ENCODE results near the gene SNTB2.
"Not testable (repeated sequence)": the region's sequence is repeated elsewhere in the genome, so short reads cannot be mapped to it uniquely, and the experiment has no call there.

SNTB2 gene

DNA sequence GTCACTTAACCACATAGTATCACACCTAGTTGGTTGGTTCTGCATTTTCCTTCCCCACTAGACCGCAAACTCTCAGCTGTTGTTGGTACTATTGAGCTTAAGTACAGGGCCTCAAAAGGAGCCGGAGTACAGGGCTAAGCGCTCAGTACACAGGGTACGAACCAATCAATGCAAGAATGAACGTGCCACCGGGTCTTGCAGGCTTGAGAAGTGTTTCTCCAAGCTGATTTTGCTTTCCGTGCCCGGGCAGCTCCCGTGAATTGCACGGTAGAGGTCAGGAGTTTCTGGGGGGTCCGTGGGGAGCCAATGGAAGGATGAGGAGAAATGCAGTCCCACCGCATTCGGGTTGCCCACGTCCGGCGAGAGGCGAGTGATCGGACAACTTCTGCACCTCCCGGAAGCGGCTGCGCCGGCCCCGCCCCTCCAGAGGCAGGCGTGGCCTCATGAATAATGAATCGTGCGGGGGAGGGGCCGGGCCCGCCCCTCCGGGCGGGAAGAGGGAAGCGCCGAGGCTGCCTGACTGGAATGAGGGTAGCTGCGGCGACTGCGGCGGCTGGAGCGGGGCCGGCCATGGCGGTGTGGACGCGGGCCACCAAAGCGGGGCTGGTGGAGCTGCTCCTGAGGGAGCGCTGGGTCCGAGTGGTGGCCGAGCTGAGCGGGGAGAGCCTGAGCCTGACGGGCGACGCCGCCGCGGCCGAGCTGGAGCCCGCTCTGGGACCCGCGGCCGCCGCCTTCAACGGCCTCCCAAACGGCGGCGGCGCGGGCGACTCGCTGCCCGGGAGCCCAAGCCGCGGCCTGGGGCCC, at the start of gene SNTB2:
Gene SNTB2 (plus strand): TSS at position 523 of the 804 bp plus-strand sequence. CDS start 3 bp downstream, at position 526.
- in situ Hi-C loops (cut with MboI; ENCODE audit: low sequenced_read_pairs) = no loop called here

DNA sequence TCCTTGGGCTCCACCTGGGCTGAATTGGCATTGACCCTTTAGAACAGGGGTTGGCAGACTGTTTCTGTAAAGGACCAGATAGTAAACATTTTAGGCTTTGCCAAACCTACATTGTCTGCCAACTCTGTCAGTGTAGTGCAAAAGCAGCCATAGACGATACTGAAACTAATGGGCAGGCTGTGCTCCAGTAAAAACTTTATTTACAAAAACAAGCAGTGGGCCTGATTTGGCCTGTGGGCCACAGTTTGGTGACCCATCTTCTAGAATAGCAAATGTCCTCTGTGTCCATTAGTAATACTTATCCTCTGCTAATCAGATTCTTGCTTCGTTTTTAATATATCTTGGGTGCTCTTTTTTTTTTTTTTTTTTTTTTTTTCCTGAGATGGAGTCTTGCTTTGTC, 48.4 kb upstream of the SNTB2 start:
- in situ Hi-C loops (cut with MboI; ENCODE audit: low sequenced_read_pairs) = no loop called here

DNA sequence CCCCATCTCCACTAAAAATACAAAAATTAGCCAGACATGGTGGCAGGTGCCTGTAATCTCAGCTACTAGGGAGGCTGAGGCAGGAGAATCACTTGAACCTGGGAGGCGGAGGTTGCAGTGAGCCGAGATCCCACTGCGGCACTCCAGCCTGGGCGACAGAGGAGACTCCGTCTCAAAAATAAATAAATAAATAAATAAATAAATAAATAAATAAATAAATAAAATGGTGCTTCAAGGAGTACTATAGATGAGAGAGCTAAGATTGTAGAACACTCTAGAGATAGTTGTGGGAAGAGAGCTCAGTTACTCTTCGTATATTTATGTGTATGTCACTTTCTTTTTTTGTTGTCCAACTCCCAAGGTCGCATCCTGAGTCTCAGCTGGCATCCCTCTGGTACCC, 47.5 kb upstream of the SNTB2 start:
- in situ Hi-C loops (cut with MboI; ENCODE audit: low sequenced_read_pairs) = not testable (repeated sequence)

DNA sequence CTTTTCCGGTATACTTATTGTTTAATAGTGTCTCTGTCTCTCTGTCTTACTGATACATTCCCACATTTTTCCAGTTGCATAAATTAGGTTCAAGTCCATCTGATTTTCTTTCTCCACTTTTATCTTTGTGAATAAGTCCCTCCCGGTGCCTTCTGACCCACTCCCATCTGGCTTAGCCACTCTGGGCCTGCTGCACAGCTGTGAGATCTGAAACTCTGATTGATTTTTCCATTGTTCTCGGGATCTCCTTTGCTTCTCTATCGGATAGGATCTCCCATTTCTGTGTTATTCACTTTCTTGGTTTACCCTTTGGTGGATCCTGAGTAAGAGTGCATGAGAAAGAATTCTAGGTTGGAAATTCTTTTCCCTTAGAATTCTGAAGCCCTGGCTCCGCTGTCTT, 46.0 kb upstream of the SNTB2 start:
- in situ Hi-C loops (cut with MboI; ENCODE audit: low sequenced_read_pairs) = no loop called here

DNA sequence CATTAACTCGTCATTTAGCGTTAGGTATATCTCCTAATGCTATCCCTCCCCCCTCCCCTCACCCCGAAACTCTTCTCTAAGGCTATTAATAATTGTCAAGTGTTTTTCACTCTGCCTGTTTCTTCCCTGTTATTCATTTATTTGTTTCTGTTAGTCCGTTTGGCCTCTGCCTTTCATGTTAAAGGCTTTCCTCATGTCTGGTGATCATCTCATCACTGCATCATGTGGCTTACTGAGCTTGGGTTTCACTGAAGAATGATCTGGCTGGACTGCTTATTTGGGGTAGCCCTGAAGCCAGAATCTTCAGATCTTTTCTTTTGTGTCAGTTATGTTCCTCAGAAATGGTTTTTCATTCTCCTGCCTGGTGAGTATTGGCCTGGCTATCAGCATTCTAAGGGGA, 45.0 kb upstream of the SNTB2 start:
- in situ Hi-C loops (cut with MboI; ENCODE audit: low sequenced_read_pairs) = no loop called here

DNA sequence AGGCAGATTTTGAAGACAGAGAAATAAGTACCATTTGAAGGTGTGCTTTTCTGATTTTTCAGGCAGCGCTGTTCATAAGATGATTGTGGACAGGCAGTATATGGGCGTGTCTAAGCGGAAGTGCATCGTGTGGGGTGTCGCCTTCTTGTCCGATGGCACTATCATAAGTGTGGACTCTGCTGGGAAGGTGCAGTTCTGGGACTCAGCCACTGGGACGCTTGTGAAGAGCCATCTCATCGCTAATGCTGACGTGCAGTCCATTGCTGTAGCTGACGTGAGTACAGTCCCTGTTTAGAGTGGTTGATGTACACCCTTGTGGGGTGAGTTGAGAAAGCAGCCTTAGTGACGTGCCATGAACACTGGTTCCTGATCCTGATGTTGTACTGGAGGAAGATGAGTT, 43.8 kb upstream of the SNTB2 start:
- in situ Hi-C loops (cut with MboI; ENCODE audit: low sequenced_read_pairs) = no loop called here

DNA sequence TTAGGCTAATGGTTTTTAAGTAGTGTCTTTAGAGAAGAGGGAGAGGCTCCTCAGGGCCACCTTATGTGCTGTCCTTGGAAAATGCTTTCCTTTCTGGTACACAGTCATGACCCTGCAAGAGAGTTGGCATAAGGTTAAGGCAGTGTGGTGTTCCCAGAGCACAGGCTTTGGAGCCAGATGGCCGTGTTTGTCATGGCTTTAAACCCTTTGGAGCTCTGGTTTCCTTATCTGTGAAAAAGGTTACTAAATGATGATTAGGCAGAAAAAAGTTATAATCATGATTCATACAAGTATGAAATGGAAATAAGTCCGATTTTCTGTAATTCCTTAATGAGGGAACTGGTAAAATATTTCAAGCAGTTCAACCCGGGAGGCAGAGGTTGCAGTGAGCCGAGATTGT, 41.3 kb upstream of the SNTB2 start:
- in situ Hi-C loops (cut with MboI; ENCODE audit: low sequenced_read_pairs) = no loop called here

DNA sequence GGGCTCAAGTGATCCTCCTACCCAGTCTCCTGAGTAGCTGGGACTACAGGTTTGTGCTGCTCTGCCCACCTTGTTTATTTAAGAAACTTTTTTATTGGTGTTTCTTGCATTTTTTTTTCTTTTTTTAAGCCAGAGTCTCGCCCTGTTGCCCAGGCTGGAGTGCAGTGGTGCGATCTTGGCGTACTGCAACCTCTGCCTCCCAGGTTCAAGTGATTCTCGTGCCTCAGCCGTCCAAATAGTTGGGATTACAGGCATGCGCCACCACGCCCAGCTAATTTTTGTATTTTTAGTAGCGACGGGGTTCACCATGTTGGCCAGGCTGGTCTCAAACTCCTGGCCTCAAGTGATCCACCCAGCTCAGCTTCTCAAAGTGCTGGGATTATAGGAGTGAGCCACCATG, 37.3 kb upstream of the SNTB2 start:
- in situ Hi-C loops (cut with MboI; ENCODE audit: low sequenced_read_pairs) = loop anchor here (10.0 kb wide), 1 partner anchor 135 kb away; no protein-coding TSS in a partner anchor

DNA sequence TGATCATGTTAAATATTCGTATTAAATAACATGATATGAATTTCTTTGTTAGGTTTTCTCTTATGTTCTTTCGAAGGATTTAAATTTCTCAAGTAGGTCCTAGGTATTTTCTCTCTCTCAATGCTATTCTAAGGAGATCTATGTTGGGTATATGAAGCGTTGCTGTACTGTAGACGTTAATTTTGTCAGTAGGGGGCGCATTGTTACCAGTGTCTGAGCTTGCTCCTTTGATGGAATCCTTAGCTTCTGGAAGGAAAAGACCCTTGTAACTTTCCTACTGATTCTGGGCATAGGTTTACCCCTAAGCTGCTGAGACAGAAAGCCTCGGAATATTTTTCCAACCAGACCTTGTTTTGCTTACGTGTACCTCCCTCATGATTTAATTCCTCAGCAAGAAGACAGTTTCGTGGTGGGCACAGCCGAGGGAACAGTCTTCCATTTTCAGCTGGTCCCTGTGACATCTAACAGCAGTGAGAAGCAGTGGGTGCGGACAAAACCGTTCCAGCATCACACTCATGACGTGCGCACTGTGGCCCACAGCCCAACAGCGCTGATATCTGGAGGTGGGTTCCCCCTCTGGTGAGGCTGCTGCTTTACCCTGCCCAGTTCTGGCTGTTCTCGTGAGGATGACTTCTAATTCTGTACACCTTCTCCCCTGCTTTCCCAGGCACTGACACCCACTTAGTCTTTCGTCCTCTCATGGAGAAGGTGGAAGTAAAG, 36.7 kb upstream of the SNTB2 start:
- in situ Hi-C loops (cut with MboI; ENCODE audit: low sequenced_read_pairs) = loop anchor here (10.0 kb wide), 1 partner anchor 134 kb away; no protein-coding TSS in a partner anchor

DNA sequence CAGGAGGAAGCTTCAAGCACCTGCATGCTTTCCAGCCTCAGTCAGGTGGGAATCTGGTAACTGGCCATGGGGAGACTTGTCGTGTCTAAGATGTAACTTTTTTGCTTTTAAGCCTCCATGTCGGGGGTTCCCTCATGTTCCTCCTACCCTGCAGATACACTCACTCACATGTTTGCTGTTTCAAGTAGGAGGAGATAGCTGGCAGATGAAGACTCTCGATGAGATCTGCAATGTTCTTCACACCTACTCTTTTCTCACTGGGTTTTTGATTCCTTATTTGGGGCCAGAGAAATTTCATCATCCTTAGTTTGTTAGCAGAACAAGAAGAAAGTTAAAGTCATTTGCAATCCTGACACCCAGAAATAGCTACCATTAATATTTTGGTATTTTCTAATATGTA, 29.8 kb upstream of the SNTB2 start:
- in situ Hi-C loops (cut with MboI; ENCODE audit: low sequenced_read_pairs) = loop anchor here (10.0 kb wide), 1 partner anchor 128 kb away; no protein-coding TSS in a partner anchor

DNA sequence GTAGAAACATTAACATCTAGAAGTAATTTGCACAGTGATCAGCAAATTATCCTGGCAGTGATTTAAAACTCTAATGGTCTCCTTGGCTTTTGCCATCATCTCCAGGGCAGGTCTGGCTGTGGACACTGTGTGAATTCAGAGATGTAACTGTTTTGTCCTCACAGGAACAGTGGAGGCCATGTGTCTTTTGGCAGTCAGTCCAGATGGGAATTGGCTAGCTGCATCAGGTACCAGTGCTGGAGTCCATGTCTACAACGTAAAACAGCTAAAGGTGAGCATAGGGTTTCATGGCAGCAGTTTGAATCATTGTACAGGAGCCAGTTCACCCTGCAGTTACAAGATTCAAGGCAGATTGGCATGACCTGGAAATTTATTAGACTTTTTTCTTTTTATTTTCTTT, 26.8 kb upstream of the SNTB2 start:
- in situ Hi-C loops (cut with MboI; ENCODE audit: low sequenced_read_pairs) = no loop called here

DNA sequence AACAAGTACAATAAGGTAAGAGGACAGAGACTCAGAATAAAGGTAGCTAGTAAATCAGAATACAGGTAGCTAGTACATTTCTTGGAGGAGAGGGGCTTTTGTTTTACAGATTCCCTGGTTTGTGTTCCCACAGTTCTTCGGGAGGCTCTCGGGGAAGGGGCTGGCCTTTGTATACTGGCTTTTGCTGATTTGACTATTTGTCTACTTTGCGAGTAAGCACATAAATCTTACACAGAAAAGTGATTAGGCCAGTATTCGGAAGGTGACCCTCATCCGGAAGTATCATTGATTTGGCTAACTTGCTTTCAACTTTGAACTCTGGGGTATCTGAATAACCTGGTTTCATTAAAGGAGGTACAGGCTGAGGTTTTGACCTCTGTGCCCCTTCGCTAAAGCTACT, 21.4 kb upstream of the SNTB2 start:
- in situ Hi-C loops (cut with MboI; ENCODE audit: low sequenced_read_pairs) = no loop called here

DNA sequence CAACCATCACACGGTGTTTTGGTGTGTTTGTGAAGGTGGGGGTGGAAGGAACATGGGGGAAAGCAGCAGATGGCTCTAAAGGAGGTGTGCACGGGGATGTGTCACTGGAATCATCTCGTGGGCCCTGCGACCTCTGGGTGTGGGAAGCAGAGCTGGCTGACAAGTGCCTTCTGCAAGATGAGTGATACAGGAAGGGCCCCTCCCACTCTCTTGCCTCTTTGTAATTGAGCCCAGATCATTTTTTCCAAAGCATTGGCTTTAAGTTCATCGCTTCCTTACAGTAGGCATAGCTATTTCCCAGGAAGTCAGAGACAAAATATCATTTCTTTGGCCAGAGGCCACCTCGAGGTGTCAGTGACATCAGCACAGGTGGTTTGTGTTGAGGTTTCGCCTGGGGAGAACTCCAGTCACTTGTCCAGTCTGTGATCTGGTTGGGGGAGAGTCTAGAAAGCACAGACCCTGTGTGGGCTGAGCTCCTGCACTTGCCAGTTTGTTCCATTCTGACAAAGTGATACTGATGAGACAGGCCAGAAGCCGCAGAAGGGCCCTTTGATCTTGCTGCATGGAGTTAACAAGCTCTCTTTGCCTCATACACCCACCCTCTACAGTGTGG, 20.6 kb upstream of the SNTB2 start:
- in situ Hi-C loops (cut with MboI; ENCODE audit: low sequenced_read_pairs) = no loop called here

DNA sequence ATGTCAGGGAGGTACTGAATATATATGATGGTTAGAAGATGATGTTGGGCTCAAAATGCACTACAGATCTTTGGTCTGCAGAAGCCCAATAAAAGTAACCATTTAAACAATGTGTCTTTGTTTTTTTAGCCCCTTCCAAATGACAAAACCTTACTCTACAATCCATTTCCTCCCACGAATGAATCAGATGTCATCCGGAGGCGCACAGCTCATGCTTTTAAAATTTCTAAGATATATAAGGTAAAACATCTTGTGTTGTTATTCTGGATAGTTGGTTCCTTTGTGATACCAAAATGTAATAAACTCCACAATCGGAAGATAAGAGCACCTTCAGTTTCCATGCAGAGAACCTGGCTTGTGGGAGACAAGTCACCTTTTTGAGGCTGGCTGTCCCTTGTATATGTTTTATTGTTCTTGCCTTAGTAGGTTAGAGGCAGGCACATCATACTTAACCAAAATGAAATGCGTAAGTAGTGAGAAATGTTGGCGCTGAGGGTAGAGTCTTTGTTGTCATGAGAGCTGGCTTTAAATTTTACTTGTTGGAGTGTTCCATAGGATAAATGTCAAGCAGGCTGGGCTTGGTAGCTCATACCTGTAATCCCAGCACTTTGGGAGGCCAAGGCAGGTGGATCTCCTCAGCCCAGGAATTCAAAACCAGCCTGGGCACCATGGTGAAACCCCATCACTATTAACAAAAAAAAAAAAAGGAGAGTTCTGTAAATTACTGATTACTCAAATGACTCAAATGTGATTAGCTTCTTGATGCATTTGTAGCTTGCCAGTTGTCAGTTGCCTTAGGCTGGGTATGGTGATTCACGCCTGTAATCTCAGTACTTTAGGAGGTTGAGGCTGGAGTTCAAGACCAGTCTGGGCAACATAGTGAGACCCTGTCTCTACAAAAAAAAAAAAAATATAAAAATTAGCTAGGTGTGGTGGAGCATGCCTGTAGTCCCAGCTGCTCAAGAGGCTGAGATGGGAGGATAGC, 19.7 kb upstream of the SNTB2 start:
- in situ Hi-C loops (cut with MboI; ENCODE audit: low sequenced_read_pairs) = no loop called here

DNA sequence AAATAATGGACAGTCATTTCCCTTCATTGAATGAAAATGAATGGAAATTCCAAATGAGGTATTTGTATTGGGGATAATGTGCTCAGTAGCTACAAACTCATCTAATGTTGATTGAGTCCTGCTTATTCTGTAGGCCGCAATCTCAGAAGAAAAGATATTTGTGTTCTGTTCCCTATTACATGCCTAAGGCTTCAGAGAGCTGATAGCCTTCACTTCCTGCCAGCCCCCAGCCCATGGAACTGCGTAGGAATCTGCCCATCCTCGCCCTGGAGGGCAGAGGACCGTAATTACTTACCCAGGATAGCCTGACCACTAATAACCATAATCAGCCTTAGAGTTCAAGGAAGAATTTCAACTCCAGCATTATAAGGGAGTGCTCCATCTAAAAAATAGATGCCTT, 17.9 kb upstream of the SNTB2 start:
- in situ Hi-C loops (cut with MboI; ENCODE audit: low sequenced_read_pairs) = no loop called here

DNA sequence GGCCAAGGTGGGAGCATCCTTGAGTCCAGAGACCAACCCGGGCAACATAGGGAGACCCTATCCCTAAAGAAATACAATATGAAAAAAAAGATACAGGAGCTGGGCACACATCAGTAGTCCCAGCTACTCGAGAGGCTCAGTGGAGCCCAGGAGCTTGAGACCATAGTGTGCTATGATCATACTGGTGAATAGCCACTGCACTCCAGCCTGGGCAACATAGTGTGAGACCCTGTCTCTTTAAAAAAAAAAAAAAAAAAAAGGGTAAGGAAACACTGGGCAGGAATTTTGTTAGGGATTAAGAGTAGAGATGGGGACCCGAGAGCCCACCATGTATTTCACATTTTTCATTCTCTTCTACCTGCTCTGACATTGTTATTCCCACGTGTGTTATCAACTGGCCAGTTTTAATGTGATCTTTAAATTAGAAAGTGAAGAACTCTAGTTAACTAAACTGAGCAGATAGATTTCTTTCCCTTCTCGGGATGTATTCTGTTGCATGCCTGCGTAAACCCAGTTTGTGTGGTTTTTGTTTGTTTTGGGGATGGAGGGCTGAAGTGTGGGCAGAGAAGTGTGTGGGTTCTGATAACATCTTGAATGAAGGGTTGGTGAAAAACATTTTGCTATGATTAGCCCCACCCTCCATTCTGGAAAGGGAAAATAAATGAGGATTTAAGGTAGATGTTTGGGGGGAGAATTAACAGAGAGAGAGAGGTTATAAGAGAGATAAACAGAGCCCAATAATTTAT, 17.2 kb upstream of the SNTB2 start:
- in situ Hi-C loops (cut with MboI; ENCODE audit: low sequenced_read_pairs) = no loop called here

DNA sequence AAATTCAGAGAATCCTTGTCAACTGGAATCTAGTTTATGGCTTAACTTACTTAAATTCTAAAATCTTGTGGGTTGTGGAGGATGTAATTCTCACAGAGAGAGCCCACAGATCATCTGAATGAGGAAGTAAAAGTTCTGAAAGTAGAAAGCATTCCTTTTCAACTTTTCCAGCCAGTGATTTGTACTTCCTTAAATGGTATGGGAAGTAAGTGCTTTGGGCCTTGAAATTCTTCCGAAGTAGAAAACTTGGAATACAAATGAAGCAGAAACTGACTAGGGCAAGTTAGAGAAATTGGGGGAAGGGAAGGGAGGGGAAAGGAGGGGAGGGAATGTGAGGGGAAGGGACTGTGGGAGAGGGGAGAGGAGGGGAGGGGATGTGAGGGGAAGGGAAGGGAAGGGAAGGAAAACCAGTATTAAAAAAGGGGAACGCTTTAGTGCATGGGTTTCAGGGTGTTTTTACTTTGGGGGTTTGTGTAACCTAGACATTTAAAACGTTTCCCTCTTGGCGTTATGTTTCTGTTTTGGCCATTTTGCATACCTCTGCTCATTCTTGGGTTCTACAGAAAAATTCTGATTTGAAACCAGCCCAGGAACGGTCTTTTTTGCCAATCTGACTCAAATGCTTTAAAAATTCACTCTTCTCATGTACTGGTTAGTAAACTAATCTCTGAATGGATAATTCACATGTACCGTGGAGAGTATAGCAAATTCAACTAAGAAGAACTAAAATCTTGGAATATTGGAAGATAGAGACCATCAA, 15.5 kb upstream of the SNTB2 start:
- in situ Hi-C loops (cut with MboI; ENCODE audit: low sequenced_read_pairs) = no loop called here

DNA sequence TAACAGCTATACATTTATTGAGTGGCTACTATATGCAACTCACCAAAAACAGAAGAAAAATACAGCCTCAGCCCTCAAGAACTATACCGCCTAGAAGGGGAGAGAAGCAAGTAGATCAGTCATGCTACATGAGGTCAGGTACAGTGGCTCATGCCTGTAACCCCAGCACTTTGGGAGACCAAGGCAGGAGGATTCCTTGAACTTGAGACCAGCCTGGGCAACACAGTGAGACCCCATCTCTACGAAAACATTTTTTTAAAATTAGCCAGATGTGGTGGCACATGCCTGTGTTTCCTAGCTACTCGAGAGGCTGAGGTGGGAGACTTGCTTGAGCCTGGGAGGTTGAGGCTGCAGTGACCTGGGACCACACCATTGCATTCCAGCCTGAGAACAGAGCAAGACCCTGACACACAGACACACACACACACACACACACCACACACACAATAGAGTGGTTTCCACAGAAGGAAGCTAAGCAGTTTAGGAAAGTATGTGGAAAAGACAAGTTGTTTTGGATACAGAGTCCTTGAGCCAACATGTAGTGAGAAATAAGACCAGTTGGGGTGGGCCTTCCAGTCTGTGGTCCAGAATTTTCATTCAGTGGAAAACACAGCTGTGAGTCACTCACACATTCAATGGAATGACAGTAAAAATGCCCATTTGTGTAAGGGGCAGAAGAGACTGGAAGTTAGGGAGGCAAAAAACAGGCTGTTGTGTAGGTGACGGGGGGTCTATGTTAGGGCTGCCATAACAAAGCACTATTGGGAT, 10.7 kb upstream of the SNTB2 start:
- in situ Hi-C loops (cut with MboI; ENCODE audit: low sequenced_read_pairs) = no loop called here
